Measurements from ENCODE around the gene EPB41L1. TPM values are rescaled to one million over a fixed set of nuclear protein-coding genes. Genes with fewer than 3 reads are reported as not detected.

EPB41L1 gene
- total and polyA plus RNA-seq, 2 donors from 2014 or later, result 53.2 to 230 TPM

GRCh38 chr20:36206068-36206467 lies 51.5 kb downstream of the EPB41L1 start:
- no peak overlapping the region for H3K27ac ChIP-seq (ENCODE audit: low read depth in 2 of 2, low read length in 2 of 2)
- intact Hi-C loops (cut with DNase I), result no loop called here
- no peak for TF ChIP-seq CTCF (IDR thresholded peaks at IDR 0.05; ENCODE audit: borderline replicate concordance, extremely low read depth, insufficient read depth)
- H3K4me3 ChIP-seq (ENCODE audit: low read length in 3 of 3), result no peak overlapping the region
- no peaks in the 10 kb centered on the region for H3K9me3 ChIP-seq (ENCODE audit: control insufficient read depth in 2 of 3, insufficient read depth in 1 of 3, low read length in 3 of 3)
- peak in 3 of 5 donors; percentile 12 to 43 (median 30) for DNase-seq
- H3K4me1 ChIP-seq (ENCODE audit: control insufficient read depth in 2 of 3, insufficient read depth in 2 of 3, low read depth in 1 of 3, low read length in 3 of 3), result peaks cover 0 to 2% (median 0%) of the 10 kb centered on the region in 3 donors
- peaks cover 0 to 51% (median 33%) of the 10 kb centered on the region in 3 donors for H3K36me3 ChIP-seq (ENCODE audit: control insufficient read depth in 2 of 3, insufficient read depth in 3 of 3, low read length in 3 of 3)
- no peak for FAIRE-seq
- H3K9ac ChIP-seq (ENCODE audit: low read length in 3 of 3), result no peak overlapping the region
- no peaks in the 10 kb centered on the region for H3K27me3 ChIP-seq (ENCODE audit: control insufficient read depth, insufficient read depth, low read length)

- DNase-seq, result no peak
- peaks cover 0 to 2% (median 0%) of the 10 kb centered on the region in 3 donors for H3K4me1 ChIP-seq (ENCODE audit: control insufficient read depth in 2 of 3, insufficient read depth in 2 of 3, low read depth in 1 of 3, low read length in 3 of 3)
- FAIRE-seq, result no peak
- H3K9me3 ChIP-seq (ENCODE audit: control insufficient read depth in 2 of 3, insufficient read depth in 1 of 3, low read length in 3 of 3), result no peaks in the 10 kb centered on the region
- no peak for TF ChIP-seq CTCF (IDR thresholded peaks at IDR 0.05; ENCODE audit: borderline replicate concordance, extremely low read depth, insufficient read depth)
- no peaks in the 10 kb centered on the region for H3K27me3 ChIP-seq (ENCODE audit: control insufficient read depth, insufficient read depth, low read length)
- H3K4me3 ChIP-seq (ENCODE audit: low read length in 3 of 3), result no peak overlapping the region
- no peak overlapping the region for H3K27ac ChIP-seq (ENCODE audit: low read depth in 2 of 2, low read length in 2 of 2)
- peaks cover 2 to 48% (median 30%) of the 10 kb centered on the region in 3 donors for H3K36me3 ChIP-seq (ENCODE audit: control insufficient read depth in 2 of 3, insufficient read depth in 3 of 3, low read length in 3 of 3)
- intact Hi-C loops (cut with DNase I), result no loop called here
- no peak overlapping the region for H3K9ac ChIP-seq (ENCODE audit: low read length in 3 of 3)
Observed at GRCh38 chr20:36206641-36207040, 52.1 kb downstream of the EPB41L1 start.

GRCh38 chr20:36207602-36208001 lies 53.1 kb downstream of the EPB41L1 start:
- TF ChIP-seq CTCF (IDR thresholded peaks at IDR 0.05; ENCODE audit: borderline replicate concordance, extremely low read depth, insufficient read depth), result no peak
- DNase-seq (no peak), FAIRE-seq (no peak)
- Histone ChIP-seq H3K27me3 (ENCODE audit: control insufficient read depth, insufficient read depth, low read length) (no peaks in the 10 kb centered on the region), H3K4me3 (ENCODE audit: low read length in 3 of 3) (no peak overlapping the region), H3K4me1 (ENCODE audit: control insufficient read depth in 2 of 3, insufficient read depth in 2 of 3, low read depth in 1 of 3, low read length in 3 of 3) (peaks cover 0 to 2% (median 0%) of the 10 kb centered on the region in 3 donors), H3K36me3 (ENCODE audit: control insufficient read depth in 2 of 3, insufficient read depth in 3 of 3, low read length in 3 of 3) (peaks cover 2 to 54% (median 34%) of the 10 kb centered on the region in 3 donors), H3K27ac (ENCODE audit: low read depth in 2 of 2, low read length in 2 of 2) (no peak overlapping the region), H3K9me3 (ENCODE audit: control insufficient read depth in 2 of 3, insufficient read depth in 1 of 3, low read length in 3 of 3) (no peaks in the 10 kb centered on the region), H3K9ac (ENCODE audit: low read length in 3 of 3) (no peak overlapping the region)
- intact Hi-C loops (cut with DNase I), result no loop called here

GRCh38 chr20:36208257-36208656 lies 53.7 kb downstream of the EPB41L1 start:
- Histone ChIP-seq H3K9ac (ENCODE audit: low read length in 3 of 3) (no peak overlapping the region), H3K36me3 (ENCODE audit: control insufficient read depth in 2 of 3, insufficient read depth in 3 of 3, low read length in 3 of 3) (peaks cover 2 to 57% (median 36%) of the 10 kb centered on the region in 3 donors), H3K4me3 (ENCODE audit: low read length in 3 of 3) (no peak overlapping the region), H3K27me3 (ENCODE audit: control insufficient read depth, insufficient read depth, low read length) (no peaks in the 10 kb centered on the region), H3K27ac (ENCODE audit: low read depth in 2 of 2, low read length in 2 of 2) (no peak overlapping the region), H3K9me3 (ENCODE audit: control insufficient read depth in 2 of 3, insufficient read depth in 1 of 3, low read length in 3 of 3) (no peaks in the 10 kb centered on the region), H3K4me1 (ENCODE audit: control insufficient read depth in 2 of 3, insufficient read depth in 2 of 3, low read depth in 1 of 3, low read length in 3 of 3) (peaks cover 0 to 2% (median 0%) of the 10 kb centered on the region in 3 donors)
- intact Hi-C loops (cut with DNase I), result no loop called here
- DNase-seq (no peak), FAIRE-seq (no peak)
- TF ChIP-seq CTCF (IDR thresholded peaks at IDR 0.05; ENCODE audit: borderline replicate concordance, extremely low read depth, insufficient read depth), result no peak

All from kidney (tissue), 14 donors.